ENCODE data around the gene GRIK1. TPM values are rescaled to one million over a fixed set of nuclear protein-coding genes. Genes with fewer than 3 reads are reported as not detected.

Gene GRIK1
- polyA plus RNA-seq, 3 donors: not detected

GRCh38 chr21:29798840-29799239 lies 141.0 kb downstream of the GRIK1 start:
- H3K9me3 ChIP-seq (replicated peaks in 1 of 2; ENCODE audit: control insufficient read depth in 1 of 2, insufficient read depth in 1 of 2, low read length in 2 of 2): no peaks in the 10 kb centered on the region
- Mint-ChIP-seq H3K9me3 (peaks cover 0 to 2% (median 0%) of the 10 kb centered on the region in 7 donors), H3K4me3 (no peak overlapping the region), H3K4me1 (peaks cover 4% of the 10 kb centered on the region), H3K27ac (no peak overlapping the region), H3K36me3 (no peaks in the 10 kb centered on the region), H3K27me3 (ENCODE audit: low read depth in 3 of 3) (peaks cover 0 to 6% (median 5%) of the 10 kb centered on the region in 3 donors)
- no peak overlapping the region for H3K27ac ChIP-seq (ENCODE audit: low read depth in 1 of 2, low read length in 2 of 2)
- intact Hi-C loops (cut with micrococcal nuclease): no loop called here
- H3K4me3 ChIP-seq (replicated peaks in 1 of 3; ENCODE audit: low read depth in 2 of 3, low read length in 3 of 3): no peak overlapping the region
- no peaks in the 10 kb centered on the region for H3K4me1 ChIP-seq (ENCODE audit: control insufficient read depth in 1 of 2, insufficient read depth in 2 of 2, low read length in 2 of 2)
- H3K4me2 ChIP-seq (replicated peaks; ENCODE audit: extremely low read depth, low read length, poor library complexity, severe bottlenecking): no peak overlapping the region
- H4K20me1 ChIP-seq (ENCODE audit: insufficient read depth, low read length): no peaks in the 10 kb centered on the region
- H3K9ac ChIP-seq (ENCODE audit: insufficient read depth, low read length, poor library complexity, severe bottlenecking): no peak overlapping the region
- no peak overlapping the region for H2AFZ ChIP-seq (ENCODE audit: insufficient read depth, low read depth, low read length, poor library complexity, severe bottlenecking)
- WGBS (ENCODE audit: insufficient coverage): no CpG with 5 or more reads among the region's 3 CpGs
- TF ChIP-seq CTCF (IDR thresholded peaks at IDR 0.05): no peak
- H3K79me2 ChIP-seq (ENCODE audit: insufficient read depth, low read length): no peaks in the 10 kb centered on the region
- H3K36me3 ChIP-seq (replicated peaks in 1 of 2; ENCODE audit: control insufficient read depth in 1 of 2, insufficient read depth in 2 of 2, low read length in 2 of 2): no peaks in the 10 kb centered on the region
- no peaks in the 10 kb centered on the region for H3K27me3 ChIP-seq (ENCODE audit: control insufficient read depth in 2 of 2, insufficient read depth in 2 of 2, low read length in 2 of 2)
- DNase-seq: no peak

- intact Hi-C loops (cut with micrococcal nuclease): no loop called here
Observed at GRCh38 chr21:29797155-29797554, 142.6 kb downstream of the GRIK1 start.

More at GRCh38 chr21:29797155-29797554, 142.6 kb downstream of the GRIK1 start:
- no peaks in the 10 kb centered on the region for H4K20me1 ChIP-seq (ENCODE audit: insufficient read depth, low read length)
- H3K9me3 Mint-ChIP-seq: peaks cover 0 to 2% (median 0%) of the 10 kb centered on the region in 7 donors
- no peaks in the 10 kb centered on the region for H3K36me3 ChIP-seq (replicated peaks in 1 of 2; ENCODE audit: control insufficient read depth in 1 of 2, insufficient read depth in 2 of 2, low read length in 2 of 2)
- no peaks in the 10 kb centered on the region for H3K36me3 Mint-ChIP-seq
- H3K4me3 Mint-ChIP-seq: no peak overlapping the region
- H3K4me1 ChIP-seq (ENCODE audit: control insufficient read depth in 1 of 2, insufficient read depth in 2 of 2, low read length in 2 of 2): no peaks in the 10 kb centered on the region
- no peak overlapping the region for H3K4me2 ChIP-seq (replicated peaks; ENCODE audit: extremely low read depth, low read length, poor library complexity, severe bottlenecking)
- no peak overlapping the region for H3K4me3 ChIP-seq (replicated peaks in 1 of 3; ENCODE audit: low read depth in 2 of 3, low read length in 3 of 3)
- no peak overlapping the region for H3K27ac ChIP-seq (ENCODE audit: low read depth in 1 of 2, low read length in 2 of 2)
- WGBS (ENCODE audit: insufficient coverage): 100% methylated on average over 1 of the region's 3 CpGs
- peaks cover 4% of the 10 kb centered on the region for H3K4me1 Mint-ChIP-seq
- H2AFZ ChIP-seq (ENCODE audit: insufficient read depth, low read depth, low read length, poor library complexity, severe bottlenecking): no peak overlapping the region
- H3K9ac ChIP-seq (ENCODE audit: insufficient read depth, low read length, poor library complexity, severe bottlenecking): no peak overlapping the region
- TF ChIP-seq CTCF (IDR thresholded peaks at IDR 0.05): no peak
- peaks cover 0 to 9% (median 3%) of the 10 kb centered on the region in 3 donors for H3K27me3 Mint-ChIP-seq (ENCODE audit: low read depth in 3 of 3)
- no peaks in the 10 kb centered on the region for H3K79me2 ChIP-seq (ENCODE audit: insufficient read depth, low read length)
- H3K9me3 ChIP-seq (replicated peaks in 1 of 2; ENCODE audit: control insufficient read depth in 1 of 2, insufficient read depth in 1 of 2, low read length in 2 of 2): no peaks in the 10 kb centered on the region
- H3K27ac Mint-ChIP-seq: no peak overlapping the region
- DNase-seq: no peak
- no peaks in the 10 kb centered on the region for H3K27me3 ChIP-seq (ENCODE audit: control insufficient read depth in 2 of 2, insufficient read depth in 2 of 2, low read length in 2 of 2)
